ENCODE data around the gene NF1.
A peak's percentile ranks its signal among the peaks of the same experiment; 100 is the strongest.

NF1 gene

GRCh38 chr17:31398381-31399311 lies 303.9 kb downstream of the NF1 start:
- Histone ChIP-seq H3K23ac (ENCODE audit: low read length in 2 of 2) (no peak overlapping the region), H3K9ac (ENCODE audit: low read length) (no peak overlapping the region), H2AK5ac (ENCODE audit: low read length, severe bottlenecking) (no peak overlapping the region), H2BK15ac (ENCODE audit: low read depth, poor library complexity, severe bottlenecking) (no peak overlapping the region), H2BK120ac (ENCODE audit: low read depth, low read length) (no peak overlapping the region), H3K4ac (ENCODE audit: low read depth in 1 of 2, low read length in 2 of 2) (no peak overlapping the region), H3K4me1 (ENCODE audit: control insufficient read depth, insufficient read depth, low read depth, low read length) (peaks cover 2% of the 10 kb centered on the region), H3K4me3 (ENCODE audit: insufficient read depth in 1 of 2, low read depth in 1 of 2, low read length in 2 of 2) (no peak overlapping the region), H2BK5ac (ENCODE audit: low read depth, low read length, poor library complexity, severe bottlenecking) (no peak overlapping the region), H4K91ac (ENCODE audit: low read length) (no peak overlapping the region), H2BK12ac (ENCODE audit: low read length in 2 of 2) (no peak overlapping the region), H3K4me2 (ENCODE audit: low read length, poor library complexity, severe bottlenecking) (no peak overlapping the region), H3K9me3 (ENCODE audit: control insufficient read depth, low read length) (no peaks in the 10 kb centered on the region), H2AFZ (ENCODE audit: low read depth, low read length) (no peak overlapping the region), H3K27ac (ENCODE audit: low read length, poor library complexity, severe bottlenecking) (no peak overlapping the region), H3K27me3 (ENCODE audit: control insufficient read depth in 1 of 2, insufficient read depth in 1 of 2, low read length in 2 of 2) (peaks cover 48 to 53% of the 10 kb centered on the region in 2 experiments), H3K18ac (ENCODE audit: low read depth in 1 of 2, low read length in 2 of 2) (no peak overlapping the region), H3K14ac (ENCODE audit: low read length in 2 of 2) (peak overlapping the region in 1 of 2 experiments; percentile 71), H3K36me3 (ENCODE audit: control insufficient read depth in 1 of 2, insufficient read depth in 2 of 2, low read depth in 1 of 2, low read length in 2 of 2) (no peaks in the 10 kb centered on the region), H3K79me1 (replicated peaks; ENCODE audit: low read length, poor library complexity, severe bottlenecking) (no peaks in the 10 kb centered on the region), H4K8ac (ENCODE audit: low read length) (no peak overlapping the region)
- no peak for DNase-seq
- 88% methylated on average over 21 of the region's 21 CpGs for WGBS

DNA sequence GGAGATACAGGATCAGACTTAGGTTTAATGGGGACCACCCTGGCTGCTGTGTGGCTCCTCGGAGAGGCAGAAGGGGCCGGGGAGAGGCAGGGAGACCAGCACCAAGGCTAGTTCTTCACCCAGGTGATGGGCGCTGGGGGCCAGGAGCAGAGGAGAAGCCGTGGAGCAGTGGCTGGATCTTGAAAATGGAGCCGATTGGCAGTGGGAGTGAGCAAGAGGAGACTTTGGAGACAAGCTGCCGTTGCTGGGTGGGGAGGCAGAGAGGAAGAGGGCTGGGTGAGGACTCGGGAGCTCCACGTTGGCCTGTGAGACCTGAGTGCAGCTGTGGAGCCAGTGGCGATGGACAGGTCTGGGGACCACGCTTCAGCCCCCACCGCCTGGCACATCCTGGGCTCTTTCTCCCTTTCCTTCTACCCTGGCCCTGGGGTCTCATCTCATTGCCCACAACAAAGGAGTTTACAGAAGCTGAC lies 305.7 kb downstream of the NF1 start:
- no peak overlapping the region for H2BK15ac ChIP-seq (ENCODE audit: low read depth, poor library complexity, severe bottlenecking)
- no peak overlapping the region for H2BK120ac ChIP-seq (ENCODE audit: low read depth, low read length)
- 77% methylated on average over 9 of the region's 11 CpGs for WGBS
- H3K9ac ChIP-seq (ENCODE audit: low read length), result no peak overlapping the region
- H3K14ac ChIP-seq (ENCODE audit: low read length in 2 of 2), result no peak overlapping the region
- no peak overlapping the region for H2AFZ ChIP-seq (ENCODE audit: low read depth, low read length)
- no peak for DNase-seq
- H3K4ac ChIP-seq (ENCODE audit: low read depth in 1 of 2, low read length in 2 of 2), result no peak overlapping the region
- no peak overlapping the region for H2BK12ac ChIP-seq (ENCODE audit: low read length in 2 of 2)
- H4K91ac ChIP-seq (ENCODE audit: low read length), result no peak overlapping the region
- no peak overlapping the region for H3K23ac ChIP-seq (ENCODE audit: low read length in 2 of 2)
- H3K18ac ChIP-seq (ENCODE audit: low read depth in 1 of 2, low read length in 2 of 2), result no peak overlapping the region
- H2BK5ac ChIP-seq (ENCODE audit: low read depth, low read length, poor library complexity, severe bottlenecking), result no peak overlapping the region
- no peaks in the 10 kb centered on the region for H3K36me3 ChIP-seq (ENCODE audit: control insufficient read depth in 1 of 2, insufficient read depth in 2 of 2, low read depth in 1 of 2, low read length in 2 of 2)
- H2AK5ac ChIP-seq (ENCODE audit: low read length, severe bottlenecking), result no peak overlapping the region
- H4K8ac ChIP-seq (ENCODE audit: low read length), result no peak overlapping the region
- no peak overlapping the region for H3K4me3 ChIP-seq (ENCODE audit: insufficient read depth in 1 of 2, low read depth in 1 of 2, low read length in 2 of 2)
- H3K9me3 ChIP-seq (ENCODE audit: control insufficient read depth, low read length), result no peaks in the 10 kb centered on the region
- no peak overlapping the region for H3K27ac ChIP-seq (ENCODE audit: low read length, poor library complexity, severe bottlenecking)
- peaks cover 44 to 54% of the 10 kb centered on the region in 2 experiments for H3K27me3 ChIP-seq (ENCODE audit: control insufficient read depth in 1 of 2, insufficient read depth in 1 of 2, low read length in 2 of 2)
- no peaks in the 10 kb centered on the region for H3K79me1 ChIP-seq (replicated peaks; ENCODE audit: low read length, poor library complexity, severe bottlenecking)
- no peak overlapping the region for H3K4me2 ChIP-seq (ENCODE audit: low read length, poor library complexity, severe bottlenecking)
- peaks cover 2% of the 10 kb centered on the region for H3K4me1 ChIP-seq (ENCODE audit: control insufficient read depth, insufficient read depth, low read depth, low read length)

DNA sequence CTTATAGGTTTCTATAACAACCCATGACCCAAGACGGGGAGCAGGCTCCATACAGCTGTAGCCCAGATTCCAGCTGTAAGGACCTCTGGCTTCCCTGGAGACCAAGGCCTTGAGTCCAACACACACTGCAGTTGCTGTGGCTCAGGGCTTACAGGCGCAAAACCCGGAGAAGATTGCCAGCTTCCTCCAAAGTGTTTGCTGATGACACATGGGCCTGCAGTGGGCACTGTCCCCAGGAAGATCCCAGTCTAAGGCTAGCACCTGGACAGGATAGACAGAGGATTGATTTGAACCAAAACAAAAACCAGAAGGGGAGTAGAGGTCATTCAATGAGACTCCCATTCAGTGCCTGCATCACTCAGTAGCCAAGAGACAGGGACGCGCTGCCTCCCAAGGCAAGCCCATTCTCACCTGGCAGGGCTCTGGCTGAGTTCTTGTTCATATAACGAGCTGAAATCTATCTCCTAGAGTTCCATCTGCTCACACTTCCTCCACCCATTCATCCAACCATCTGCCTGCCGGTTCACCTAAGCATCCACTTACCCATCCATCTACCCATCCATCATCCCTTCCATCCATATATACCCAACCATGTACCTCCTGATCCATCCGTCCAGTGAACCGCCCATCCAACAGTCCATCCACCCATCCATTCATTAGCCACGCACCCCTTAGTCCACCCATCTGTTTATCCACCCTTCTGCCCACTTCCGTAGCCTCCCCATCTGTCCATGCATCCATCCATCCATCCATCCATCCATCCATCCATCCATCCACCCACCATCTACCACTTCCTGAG lies 306.9 kb downstream of the NF1 start:
- no peak overlapping the region for H3K4ac ChIP-seq (ENCODE audit: low read depth in 1 of 2, low read length in 2 of 2)
- no peak for DNase-seq
- WGBS, result 88% methylated on average over 11 of the region's 11 CpGs
- no peak overlapping the region for H2AFZ ChIP-seq (ENCODE audit: low read depth, low read length)
- no peaks in the 10 kb centered on the region for H3K9me3 ChIP-seq (ENCODE audit: control insufficient read depth, low read length)
- H3K79me1 ChIP-seq (replicated peaks; ENCODE audit: low read length, poor library complexity, severe bottlenecking), result no peaks in the 10 kb centered on the region
- H2BK120ac ChIP-seq (ENCODE audit: low read depth, low read length), result no peak overlapping the region
- H3K27me3 ChIP-seq (ENCODE audit: control insufficient read depth in 1 of 2, insufficient read depth in 1 of 2, low read length in 2 of 2), result peaks cover 44 to 59% of the 10 kb centered on the region in 2 experiments
- no peak overlapping the region for H3K23ac ChIP-seq (ENCODE audit: low read length in 2 of 2)
- H4K91ac ChIP-seq (ENCODE audit: low read length), result no peak overlapping the region
- H3K14ac ChIP-seq (ENCODE audit: low read length in 2 of 2), result no peak overlapping the region
- H2BK12ac ChIP-seq (ENCODE audit: low read length in 2 of 2), result no peak overlapping the region
- no peaks in the 10 kb centered on the region for H3K36me3 ChIP-seq (ENCODE audit: control insufficient read depth in 1 of 2, insufficient read depth in 2 of 2, low read depth in 1 of 2, low read length in 2 of 2)
- H3K4me1 ChIP-seq (ENCODE audit: control insufficient read depth, insufficient read depth, low read depth, low read length), result peaks cover 2% of the 10 kb centered on the region
- no peak overlapping the region for H3K18ac ChIP-seq (ENCODE audit: low read depth in 1 of 2, low read length in 2 of 2)
- H2BK15ac ChIP-seq (ENCODE audit: low read depth, poor library complexity, severe bottlenecking), result no peak overlapping the region
- H3K9ac ChIP-seq (ENCODE audit: low read length), result no peak overlapping the region
- H3K4me3 ChIP-seq (ENCODE audit: insufficient read depth in 1 of 2, low read depth in 1 of 2, low read length in 2 of 2), result no peak overlapping the region
- no peak overlapping the region for H4K8ac ChIP-seq (ENCODE audit: low read length)
- no peak overlapping the region for H2AK5ac ChIP-seq (ENCODE audit: low read length, severe bottlenecking)
- H3K4me2 ChIP-seq (ENCODE audit: low read length, poor library complexity, severe bottlenecking), result no peak overlapping the region
- no peak overlapping the region for H2BK5ac ChIP-seq (ENCODE audit: low read depth, low read length, poor library complexity, severe bottlenecking)
- H3K27ac ChIP-seq (ENCODE audit: low read length, poor library complexity, severe bottlenecking), result no peak overlapping the region
